GM19238 (cell line): Measurements from ENCODE around the gene ZNF793.

Experiments used
- DNase-seq: peaks from one replicate; pipeline ENCODE4 v3.0.0; 2011; ENCODE audit warnings: low spot score; ENCODE audit not compliant: insufficient read length

ZNF793 gene

DNA sequence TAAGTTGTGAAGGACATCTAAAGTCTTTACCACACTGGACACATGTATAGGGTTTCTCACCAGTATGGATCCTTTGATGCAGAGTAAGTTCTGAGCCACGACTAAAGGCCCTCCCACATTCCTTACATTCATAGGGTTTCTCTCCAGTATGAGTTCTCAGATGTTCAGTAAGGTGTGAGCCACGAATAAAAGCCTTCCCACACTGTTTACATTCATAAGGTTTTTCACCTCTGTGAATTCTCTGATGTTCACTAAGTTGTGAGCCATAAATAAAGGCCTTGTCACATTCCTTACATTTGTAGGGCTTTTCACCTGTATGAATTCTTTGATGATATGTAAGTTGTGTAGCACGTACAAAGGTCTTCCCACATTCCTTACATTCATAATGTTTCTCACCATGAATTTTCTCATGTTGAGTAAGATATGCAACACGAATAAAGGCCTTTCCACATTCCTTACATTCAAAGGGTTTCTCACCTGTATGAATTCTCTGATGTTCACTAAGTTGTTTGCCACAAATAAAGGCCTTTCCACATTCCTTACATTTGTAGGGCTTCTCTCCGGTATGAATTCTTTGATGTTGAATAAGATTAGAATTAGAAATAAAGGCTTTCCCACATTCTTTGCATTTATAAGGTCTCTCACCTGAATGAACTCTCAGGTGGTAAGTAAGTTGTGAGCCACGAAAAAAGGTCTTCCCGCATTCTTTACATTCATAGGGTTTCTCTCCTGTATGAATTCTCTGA lies 58.1 kb downstream of the ZNF793 start:
- DNase-seq = no peak

DNA sequence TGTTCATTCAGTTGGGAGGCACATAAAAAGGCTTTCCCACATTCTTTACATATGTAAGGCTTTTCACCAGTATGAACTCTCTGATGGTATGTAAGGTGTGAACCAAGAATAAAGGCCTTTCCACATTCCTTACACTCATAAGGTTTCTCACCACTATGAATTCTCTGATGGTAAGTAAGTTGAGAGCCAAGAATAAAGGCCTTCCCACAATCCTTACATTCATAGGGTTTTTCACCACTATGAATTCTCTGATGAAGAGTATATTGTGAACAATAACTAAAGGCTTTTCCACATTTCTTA lies 58.6 kb downstream of the ZNF793 start:
- no peak for DNase-seq

- no peak for DNase-seq
Observed at GRCh38 chr19:37572203-37572602, 65.5 kb downstream of the ZNF793 start.

GRCh38 chr19:37583340-37583739 lies 76.6 kb downstream of the ZNF793 start:
- no peak for DNase-seq
